BE2C (cell line): ENCODE data around the gene HOXD4.

ENCODE experiments used
- DNase-seq: peaks from one replicate; pipeline ENCODE4 v3.0.0-alpha.2; 2020
- H3K27me3 ChIP-seq: fragments of 250-450 bp; sonication (Bioruptor Pico); 2 replicates; pipeline ENCODE4 v1.5.1; 2020; ENCODE audit warnings: mild to moderate bottlenecking
- H3K36me3 ChIP-seq: fragments of 250-450 bp; sonication (Bioruptor Pico); 2 replicates; pipeline ENCODE4 v1.5.1; 2020; ENCODE audit warnings: mild to moderate bottlenecking
- H3K4me1 ChIP-seq: fragments of 250-450 bp; sonication (Bioruptor Pico); 2 replicates; pipeline ENCODE4 v1.5.1; 2020
- H3K4me3 ChIP-seq: 2 replicates; pipeline ENCODE4 v1.5.1; 2011; ENCODE audit warnings: low read depth, low read length
- H3K9me3 ChIP-seq: fragments of 250-450 bp; sonication (Bioruptor Pico); 2 replicates; pipeline ENCODE4 v1.5.1; 2020
- TF ChIP-seq, protein P1 (sequence below): IDR thresholded peaks from 2 replicates; pipeline ENCODE4 v1.5.1; 2012; ENCODE audit warnings: mild to moderate bottlenecking, low read depth, low read length

HOXD4 gene

DNA sequence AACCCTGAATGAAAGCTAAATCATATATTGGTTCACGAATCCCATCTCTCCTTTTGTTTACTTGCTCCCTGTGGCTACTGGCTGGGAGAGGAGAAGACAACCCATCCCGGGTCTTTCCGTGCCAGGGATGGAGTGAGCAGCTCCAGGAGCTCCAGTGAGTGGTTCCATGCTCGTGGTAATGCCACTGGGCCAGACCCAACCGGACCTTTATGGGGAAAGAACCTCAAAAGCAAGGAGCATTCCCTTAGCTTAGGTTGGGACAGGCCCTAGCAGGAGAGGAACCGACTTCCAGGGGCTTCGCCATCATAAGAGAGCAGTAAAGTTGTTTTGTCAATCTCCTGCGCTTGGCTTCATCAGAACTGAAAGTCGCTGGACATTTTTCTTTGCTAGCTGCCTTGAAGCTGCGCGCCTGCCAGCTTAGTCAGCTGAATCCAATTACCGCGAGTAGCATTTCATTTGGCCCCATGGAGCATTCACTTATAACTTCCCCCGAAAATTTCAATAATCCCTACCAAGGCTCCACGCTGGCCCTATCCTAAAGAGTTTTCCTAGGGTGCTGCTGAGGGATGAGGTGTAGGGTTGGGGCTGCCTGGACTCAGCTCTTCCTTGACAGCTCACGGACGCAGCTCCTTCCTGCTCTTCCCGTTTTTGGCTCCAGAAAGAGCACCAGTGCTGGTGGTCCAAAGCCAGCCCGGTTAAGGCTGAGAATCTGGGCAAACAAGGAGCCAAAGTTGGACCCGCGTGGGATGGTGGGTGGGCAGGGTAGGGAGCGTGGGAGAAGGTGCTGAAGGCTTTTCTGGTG is 10.7 kb downstream of the HOXD4 start:
- TF ChIP-seq, protein P1, sequence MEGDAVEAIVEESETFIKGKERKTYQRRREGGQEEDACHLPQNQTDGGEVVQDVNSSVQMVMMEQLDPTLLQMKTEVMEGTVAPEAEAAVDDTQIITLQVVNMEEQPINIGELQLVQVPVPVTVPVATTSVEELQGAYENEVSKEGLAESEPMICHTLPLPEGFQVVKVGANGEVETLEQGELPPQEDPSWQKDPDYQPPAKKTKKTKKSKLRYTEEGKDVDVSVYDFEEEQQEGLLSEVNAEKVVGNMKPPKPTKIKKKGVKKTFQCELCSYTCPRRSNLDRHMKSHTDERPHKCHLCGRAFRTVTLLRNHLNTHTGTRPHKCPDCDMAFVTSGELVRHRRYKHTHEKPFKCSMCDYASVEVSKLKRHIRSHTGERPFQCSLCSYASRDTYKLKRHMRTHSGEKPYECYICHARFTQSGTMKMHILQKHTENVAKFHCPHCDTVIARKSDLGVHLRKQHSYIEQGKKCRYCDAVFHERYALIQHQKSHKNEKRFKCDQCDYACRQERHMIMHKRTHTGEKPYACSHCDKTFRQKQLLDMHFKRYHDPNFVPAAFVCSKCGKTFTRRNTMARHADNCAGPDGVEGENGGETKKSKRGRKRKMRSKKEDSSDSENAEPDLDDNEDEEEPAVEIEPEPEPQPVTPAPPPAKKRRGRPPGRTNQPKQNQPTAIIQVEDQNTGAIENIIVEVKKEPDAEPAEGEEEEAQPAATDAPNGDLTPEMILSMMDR: no peak
- no peaks in the 10 kb centered on the region for H3K4me1 ChIP-seq
- no peak for DNase-seq
- no peak overlapping the region for H3K4me3 ChIP-seq
- H3K9me3 ChIP-seq: no peaks in the 10 kb centered on the region
- H3K36me3 ChIP-seq: no peaks in the 10 kb centered on the region
- no peaks in the 10 kb centered on the region for H3K27me3 ChIP-seq

- no peaks in the 10 kb centered on the region for H3K36me3 ChIP-seq
- no peaks in the 10 kb centered on the region for H3K27me3 ChIP-seq
- no peak overlapping the region for H3K4me3 ChIP-seq
- H3K9me3 ChIP-seq: no peaks in the 10 kb centered on the region
- no peaks in the 10 kb centered on the region for H3K4me1 ChIP-seq
- DNase-seq: no peak
- TF ChIP-seq, protein P1: no peak
These were observed 11.7 kb downstream of the HOXD4 start for GRCh38 chr2:176162911-176163671.

GRCh38 chr2:176163672-176164056 is 12.3 kb downstream of the HOXD4 start:
- TF ChIP-seq, protein P1: no peak
- Histone ChIP-seq H3K4me1 (no peaks in the 10 kb centered on the region), H3K36me3 (no peaks in the 10 kb centered on the region), H3K27me3 (no peaks in the 10 kb centered on the region), H3K4me3 (no peak overlapping the region), H3K9me3 (no peaks in the 10 kb centered on the region)
- no peak for DNase-seq

DNA sequence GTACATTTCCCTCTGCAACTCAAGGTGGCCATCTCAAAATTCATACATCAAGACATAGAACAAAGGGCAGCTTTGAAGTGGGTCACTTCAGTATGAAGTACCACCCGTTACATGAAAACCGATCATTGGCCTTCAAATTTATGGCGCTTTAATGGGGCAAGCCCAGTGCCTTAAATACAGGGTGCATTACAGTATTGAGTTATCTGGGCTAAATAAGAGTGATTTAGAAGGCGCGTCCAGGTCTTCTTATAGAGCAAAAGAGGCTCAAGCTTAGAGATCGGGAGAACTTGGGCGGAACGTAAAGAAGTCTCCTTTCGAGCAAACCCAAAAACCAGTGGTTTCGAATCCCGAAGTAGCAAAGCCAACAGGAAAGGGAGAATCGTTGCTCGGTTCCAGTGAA is 12.9 kb downstream of the HOXD4 start:
- no peaks in the 10 kb centered on the region for H3K36me3 ChIP-seq
- no peaks in the 10 kb centered on the region for H3K27me3 ChIP-seq
- H3K9me3 ChIP-seq: no peaks in the 10 kb centered on the region
- TF ChIP-seq, protein P1: no peak
- no peak for DNase-seq
- no peak overlapping the region for H3K4me3 ChIP-seq
- H3K4me1 ChIP-seq: no peaks in the 10 kb centered on the region

GRCh38 chr2:176164611-176165369 is 13.4 kb downstream of the HOXD4 start:
- DNase-seq: no peak
- H3K27me3 ChIP-seq: no peaks in the 10 kb centered on the region
- no peaks in the 10 kb centered on the region for H3K9me3 ChIP-seq
- H3K4me1 ChIP-seq: no peaks in the 10 kb centered on the region
- H3K4me3 ChIP-seq: no peak overlapping the region
- no peaks in the 10 kb centered on the region for H3K36me3 ChIP-seq
- TF ChIP-seq, protein P1: no peak
